ENCODE results near the gene DUSP22.

Gene DUSP22

GRCh38 chr6:356828-357251 is 64.6 kb downstream of the DUSP22 start:
- Mint-ChIP-seq H3K4me3 (no peak overlapping the region), H3K36me3 (ENCODE audit: low read depth) (no peaks in the 10 kb centered on the region), H3K27ac (no peak overlapping the region), H3K27me3 (ENCODE audit: low read depth) (no peaks in the 10 kb centered on the region), H3K4me1 (ENCODE audit: low read depth) (peaks cover 4% of the 10 kb centered on the region), H3K9me3 (no peaks in the 10 kb centered on the region)

- no peaks in the 10 kb centered on the region for H3K9me3 Mint-ChIP-seq
- H3K36me3 Mint-ChIP-seq (ENCODE audit: low read depth) = no peaks in the 10 kb centered on the region
- no peaks in the 10 kb centered on the region for H3K27me3 Mint-ChIP-seq (ENCODE audit: low read depth)
- peaks cover 4% of the 10 kb centered on the region for H3K4me1 Mint-ChIP-seq (ENCODE audit: low read depth)
- no peak overlapping the region for H3K27ac Mint-ChIP-seq
- H3K4me3 Mint-ChIP-seq = no peak overlapping the region
Observed at GRCh38 chr6:357261-357790, 65.0 kb downstream of the DUSP22 start.

GRCh38 chr6:357791-358341 is 65.6 kb downstream of the DUSP22 start:
- Mint-ChIP-seq H3K4me1 (ENCODE audit: low read depth) (peaks cover 4% of the 10 kb centered on the region), H3K36me3 (ENCODE audit: low read depth) (no peaks in the 10 kb centered on the region), H3K27ac (no peak overlapping the region), H3K9me3 (peaks cover 5% of the 10 kb centered on the region), H3K4me3 (no peak overlapping the region), H3K27me3 (ENCODE audit: low read depth) (peaks cover 4% of the 10 kb centered on the region)

GRCh38 chr6:358432-358831 is 66.1 kb downstream of the DUSP22 start:
- Mint-ChIP-seq H3K9me3 (peaks cover 5% of the 10 kb centered on the region), H3K4me3 (no peak overlapping the region), H3K27me3 (ENCODE audit: low read depth) (peaks cover 4% of the 10 kb centered on the region), H3K4me1 (ENCODE audit: low read depth) (peaks cover 4% of the 10 kb centered on the region), H3K36me3 (ENCODE audit: low read depth) (no peaks in the 10 kb centered on the region), H3K27ac (no peak overlapping the region)

- H3K36me3 Mint-ChIP-seq (ENCODE audit: low read depth) = no peaks in the 10 kb centered on the region
- H3K4me1 Mint-ChIP-seq (ENCODE audit: low read depth) = peaks cover 4% of the 10 kb centered on the region
- peaks cover 4% of the 10 kb centered on the region for H3K27me3 Mint-ChIP-seq (ENCODE audit: low read depth)
- no peak overlapping the region for H3K27ac Mint-ChIP-seq
- no peak overlapping the region for H3K4me3 Mint-ChIP-seq
- peaks cover 6% of the 10 kb centered on the region for H3K9me3 Mint-ChIP-seq
Observed at GRCh38 chr6:358847-359246, 66.6 kb downstream of the DUSP22 start.

GRCh38 chr6:359261-360035 is 67.2 kb downstream of the DUSP22 start:
- peaks cover 4% of the 10 kb centered on the region for H3K27me3 Mint-ChIP-seq (ENCODE audit: low read depth)
- no peak overlapping the region for H3K4me3 Mint-ChIP-seq
- peaks cover 11% of the 10 kb centered on the region for H3K9me3 Mint-ChIP-seq
- no peaks in the 10 kb centered on the region for H3K36me3 Mint-ChIP-seq (ENCODE audit: low read depth)
- peaks cover 4% of the 10 kb centered on the region for H3K4me1 Mint-ChIP-seq (ENCODE audit: low read depth)
- no peak overlapping the region for H3K27ac Mint-ChIP-seq

GRCh38 chr6:360349-360748 is 68.1 kb downstream of the DUSP22 start:
- Mint-ChIP-seq H3K27me3 (ENCODE audit: low read depth) (peaks cover 4% of the 10 kb centered on the region), H3K27ac (no peak overlapping the region), H3K4me3 (no peak overlapping the region), H3K9me3 (peaks cover 11% of the 10 kb centered on the region), H3K36me3 (ENCODE audit: low read depth) (no peaks in the 10 kb centered on the region), H3K4me1 (ENCODE audit: low read depth) (peaks cover 4% of the 10 kb centered on the region)

GRCh38 chr6:360764-361373 is 68.6 kb downstream of the DUSP22 start:
- peaks cover 8% of the 10 kb centered on the region for H3K27me3 Mint-ChIP-seq (ENCODE audit: low read depth)
- peaks cover 4% of the 10 kb centered on the region for H3K4me1 Mint-ChIP-seq (ENCODE audit: low read depth)
- peaks cover 11% of the 10 kb centered on the region for H3K9me3 Mint-ChIP-seq
- H3K27ac Mint-ChIP-seq = no peak overlapping the region
- H3K4me3 Mint-ChIP-seq = no peak overlapping the region
- no peaks in the 10 kb centered on the region for H3K36me3 Mint-ChIP-seq (ENCODE audit: low read depth)

- H3K4me1 Mint-ChIP-seq (ENCODE audit: low read depth) = peaks cover 4% of the 10 kb centered on the region
- no peaks in the 10 kb centered on the region for H3K36me3 Mint-ChIP-seq (ENCODE audit: low read depth)
Observed at GRCh38 chr6:361411-362132, 69.3 kb downstream of the DUSP22 start.

GRCh38 chr6:362231-362923 is 70.1 kb downstream of the DUSP22 start:
- Mint-ChIP-seq H3K9me3 (peaks cover 11% of the 10 kb centered on the region), H3K4me1 (ENCODE audit: low read depth) (peaks cover 4% of the 10 kb centered on the region), H3K4me3 (no peak overlapping the region), H3K27ac (no peak overlapping the region), H3K27me3 (ENCODE audit: low read depth) (peaks cover 16% of the 10 kb centered on the region), H3K36me3 (ENCODE audit: low read depth) (no peaks in the 10 kb centered on the region)

More at GRCh38 chr6:361411-362132, 69.3 kb downstream of the DUSP22 start:
- Mint-ChIP-seq H3K27me3 (ENCODE audit: low read depth) (peaks cover 13% of the 10 kb centered on the region), H3K9me3 (peaks cover 11% of the 10 kb centered on the region), H3K4me3 (no peak overlapping the region), H3K27ac (no peak overlapping the region)

- no peak overlapping the region for H3K4me3 Mint-ChIP-seq
- H3K27ac Mint-ChIP-seq = no peak overlapping the region
- H3K27me3 Mint-ChIP-seq (ENCODE audit: low read depth) = peaks cover 16% of the 10 kb centered on the region
- H3K9me3 Mint-ChIP-seq = peaks cover 11% of the 10 kb centered on the region
- H3K4me1 Mint-ChIP-seq (ENCODE audit: low read depth) = peaks cover 4% of the 10 kb centered on the region
- H3K36me3 Mint-ChIP-seq (ENCODE audit: low read depth) = no peaks in the 10 kb centered on the region
Observed at GRCh38 chr6:362924-363249, 70.6 kb downstream of the DUSP22 start.

GRCh38 chr6:363291-363690 is 71.0 kb downstream of the DUSP22 start:
- Mint-ChIP-seq H3K4me3 (no peak overlapping the region), H3K36me3 (ENCODE audit: low read depth) (no peaks in the 10 kb centered on the region), H3K9me3 (peaks cover 11% of the 10 kb centered on the region), H3K27ac (no peak overlapping the region), H3K27me3 (ENCODE audit: low read depth) (peaks cover 16% of the 10 kb centered on the region), H3K4me1 (ENCODE audit: low read depth) (peaks cover 3% of the 10 kb centered on the region)

- no peak overlapping the region for H3K4me3 Mint-ChIP-seq
- no peaks in the 10 kb centered on the region for H3K4me1 Mint-ChIP-seq (ENCODE audit: low read depth)
- H3K9me3 Mint-ChIP-seq = peaks cover 11% of the 10 kb centered on the region
- peaks cover 16% of the 10 kb centered on the region for H3K27me3 Mint-ChIP-seq (ENCODE audit: low read depth)
- H3K27ac Mint-ChIP-seq = no peak overlapping the region
- H3K36me3 Mint-ChIP-seq (ENCODE audit: low read depth) = no peaks in the 10 kb centered on the region
Observed at GRCh38 chr6:363909-364308, 71.6 kb downstream of the DUSP22 start.

Data from T-helper 1 cell treated with Interleukin-12 subunit alpha and Interleukin-12 subunit beta and Interleukin-4 antibody, amounts not matched to agents 30 μg/mL and 1 μg/mL, for 36 hours (primary cell).